ENCODE data around the gene LPAR2. TPM values are rescaled to one million over a fixed set of nuclear protein-coding genes. Genes with fewer than 3 reads are reported as not detected.
A peak's percentile ranks its signal among the peaks of the same experiment; 100 is the strongest.

Gene LPAR2
- polyA plus RNA-seq, 2 of the 4 experiments (the other 2 are of a cell fraction): 1.5 to 3.8 TPM

DNA sequence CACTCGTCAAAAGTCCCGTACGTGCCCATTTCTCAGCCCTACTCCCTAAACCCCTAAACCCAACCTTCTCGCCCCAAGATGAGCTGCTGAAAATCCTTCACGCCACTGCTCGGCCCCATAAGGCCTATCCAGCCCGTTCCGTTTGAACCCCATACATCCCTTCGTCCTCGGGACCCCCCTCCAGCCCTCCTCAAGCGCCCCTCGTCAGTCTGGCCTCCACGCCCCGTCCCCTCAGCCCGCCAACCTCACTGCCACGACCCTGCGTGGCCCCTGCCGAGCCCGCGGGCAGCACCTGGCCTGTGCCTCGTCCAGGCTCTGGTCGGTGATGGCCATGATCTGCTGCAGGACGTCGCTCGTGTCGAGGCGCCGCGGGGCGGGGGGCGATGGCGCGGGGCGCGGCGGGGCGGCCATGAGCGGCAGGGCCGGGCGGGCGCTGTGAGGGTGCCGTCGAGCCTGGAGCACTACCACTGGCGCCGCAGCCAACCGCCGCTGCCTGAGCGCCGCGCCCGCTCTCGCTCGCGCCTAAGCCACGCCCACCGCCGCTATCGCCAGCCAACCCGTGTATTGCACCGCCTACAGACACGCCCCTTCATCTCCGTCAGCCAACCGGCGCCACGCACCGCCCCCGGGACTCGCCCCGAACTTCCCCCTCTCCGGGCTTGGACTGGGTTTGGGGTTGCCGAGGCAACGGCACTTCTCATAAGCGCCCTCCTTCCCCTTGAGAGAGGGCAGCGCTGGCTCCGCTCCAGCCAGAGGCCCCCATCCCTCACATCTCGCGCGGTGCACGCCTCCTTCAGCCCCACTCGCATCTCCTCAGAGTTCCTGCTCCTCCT is 9.6 kb downstream of the LPAR2 start, which contains the start of gene PBX4:
TSS of gene PBX4 (minus strand) at position 469 of the 833 bp plus-strand sequence. CDS start at position 411, 58 bp downstream.
- FAIRE-seq (no peak), DNase-seq (ENCODE audit: low read depth in 1 of 2, low spot score in 1 of 2) (peak; percentile 70 to 87), ATAC-seq (peak; percentile 94 to 96)
- peak within 1 kb of the TSS; percentile 51 for H3K4me3 ChIP-seq
- H3K4me1 ChIP-seq: peaks cover 14% of the 10 kb centered on the region
- H3K27ac ChIP-seq: peak within 1 kb of the TSS; percentile 57 to 85; a peak in 4 of 6 replicates
- peak within 1 kb of the TSS; percentile 91 for H3K4me2 ChIP-seq
- CTCF ChIA-PET: no interaction called here
- WGBS (ENCODE audit: missing lambda C conversion rate): 28% methylated on average over 18 of the region's 80 CpGs
- no peak for TF ChIP-seq MAZ (IDR thresholded peaks at IDR 0.05; ENCODE audit: borderline replicate concordance, low read depth, low read length)
- no peak for TF ChIP-seq FOSB (CRISPR knock-in tag; IDR thresholded peaks at IDR 0.05)
- TF ChIP-seq ZC3H11A (IDR thresholded peaks at IDR 0.05): no peak
- TF ChIP-seq CBX2 (IDR thresholded peaks at IDR 0.05; ENCODE audit: borderline replicate concordance, low read depth): no peak
- TF ChIP-seq EP300 (IDR thresholded peaks at IDR 0.05): no peak
- TF ChIP-seq PHF8 (IDR thresholded peaks at IDR 0.05; ENCODE audit: borderline replicate concordance, low read depth): 0 out of 2 replicates have a peak, but pooled peaks have one; percentile 19
- peak; percentile 42 for TF ChIP-seq MAX (IDR thresholded peaks at IDR 0.05)
- no peak for TF ChIP-seq KDM5A (IDR thresholded peaks at IDR 0.05)
- TF ChIP-seq, protein P1, sequence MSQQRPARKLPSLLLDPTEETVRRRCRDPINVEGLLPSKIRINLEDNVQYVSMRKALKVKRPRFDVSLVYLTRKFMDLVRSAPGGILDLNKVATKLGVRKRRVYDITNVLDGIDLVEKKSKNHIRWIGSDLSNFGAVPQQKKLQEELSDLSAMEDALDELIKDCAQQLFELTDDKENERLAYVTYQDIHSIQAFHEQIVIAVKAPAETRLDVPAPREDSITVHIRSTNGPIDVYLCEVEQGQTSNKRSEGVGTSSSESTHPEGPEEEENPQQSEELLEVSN (IDR thresholded peaks at IDR 0.05; ENCODE audit: borderline replicate concordance, low read depth): peak; percentile 72
- TF ChIP-seq JUN (IDR thresholded peaks at IDR 0.05): no peak
- no peaks in the 10 kb centered on the region for H3K9me3 ChIP-seq
- POLR2A ChIA-PET: no interaction called here

DNA sequence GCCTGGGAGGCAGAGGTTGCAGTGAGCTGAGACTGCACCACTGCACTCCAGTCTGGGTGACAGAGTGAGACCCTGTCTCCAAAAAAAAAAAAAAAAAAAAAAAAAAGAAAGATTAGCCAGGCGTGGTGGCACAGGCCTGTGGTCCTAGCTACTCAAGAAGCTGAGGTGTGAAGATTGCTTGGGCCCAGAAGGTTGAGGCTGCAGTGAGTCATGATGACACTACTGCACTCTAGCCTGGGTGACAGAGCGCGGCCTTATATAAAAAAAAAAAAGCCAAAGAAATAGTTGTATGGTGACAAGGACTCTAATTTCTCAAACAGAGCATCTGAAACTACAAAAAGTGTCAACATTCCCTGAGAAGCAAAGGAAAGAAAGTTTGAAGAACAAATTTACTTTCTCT is 12.9 kb downstream of the LPAR2 start:
- H3K4me2 ChIP-seq: no peak overlapping the region
- CTCF ChIA-PET: interaction anchor here (0.6 kb wide), 1 partner anchor 48 kb away, joined by 3 read pairs; no protein-coding TSS in a partner anchor

DNA sequence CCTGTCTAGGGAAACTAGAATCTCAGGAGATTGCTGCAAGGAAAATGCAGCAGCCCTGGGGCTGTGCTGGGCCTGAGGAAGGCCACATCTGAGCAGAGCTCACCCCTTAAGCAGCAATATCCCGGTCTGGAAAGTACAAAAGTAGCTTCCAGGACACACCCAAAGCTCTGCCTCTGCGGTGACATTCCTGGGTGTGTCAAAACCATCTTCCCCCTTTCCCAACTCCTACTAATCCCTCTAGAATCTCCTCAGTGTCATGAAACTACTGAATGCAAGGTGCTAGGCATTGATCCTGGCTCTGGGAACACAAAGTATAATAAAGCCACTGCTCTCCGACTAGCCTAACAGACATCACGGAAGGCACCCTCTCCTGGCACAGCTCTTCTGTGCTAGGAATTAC is 14.5 kb downstream of the LPAR2 start:
- H3K4me1 ChIP-seq: peaks cover 16% of the 10 kb centered on the region
- no peak overlapping the region for H3K4me3 ChIP-seq
- CTCF ChIA-PET: interaction anchor here (1.9 kb wide), 1 partner anchor 60 kb away, joined by 9 read pairs; no protein-coding TSS in a partner anchor
- FAIRE-seq: no peak
- 29% methylated on average over 4 of the region's 4 CpGs for WGBS (ENCODE audit: missing lambda C conversion rate)
- peak; percentile 57 to 78; a peak in 5 of 6 replicates for ATAC-seq
- peak overlapping the region; percentile 60; the same call in 2 of the 3 replicates for H3K4me2 ChIP-seq
- peak; percentile 49 to 63 for DNase-seq (ENCODE audit: low read depth in 1 of 2, low spot score in 1 of 2)
- no peaks in the 10 kb centered on the region for H3K9me3 ChIP-seq
- H3K27ac ChIP-seq: peak overlapping the region; percentile 56 to 70; a peak in 4 of 6 replicates
- POLR2A ChIA-PET: interaction anchor here (0.7 to 1.1 kb wide), 2 partner anchors 50 to 98 kb away, joined by 4 to 6 read pairs; partner anchors contain the start of genes ATP13A1 and NDUFA13
- TF ChIP-seq ZC3H11A (IDR thresholded peaks at IDR 0.05): no peak
- TF ChIP-seq HOXB5 (CRISPR knock-in tag; IDR thresholded peaks at IDR 0.05): no peak
- no peak for TF ChIP-seq NPAS2 (CRISPR knock-in tag; IDR thresholded peaks at IDR 0.05; ENCODE audit: borderline replicate concordance)
- TF ChIP-seq, protein P2, sequence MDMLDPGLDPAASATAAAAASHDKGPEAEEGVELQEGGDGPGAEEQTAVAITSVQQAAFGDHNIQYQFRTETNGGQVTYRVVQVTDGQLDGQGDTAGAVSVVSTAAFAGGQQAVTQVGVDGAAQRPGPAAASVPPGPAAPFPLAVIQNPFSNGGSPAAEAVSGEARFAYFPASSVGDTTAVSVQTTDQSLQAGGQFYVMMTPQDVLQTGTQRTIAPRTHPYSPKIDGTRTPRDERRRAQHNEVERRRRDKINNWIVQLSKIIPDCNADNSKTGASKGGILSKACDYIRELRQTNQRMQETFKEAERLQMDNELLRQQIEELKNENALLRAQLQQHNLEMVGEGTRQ (IDR thresholded peaks at IDR 0.05): no peak
- no peak for TF ChIP-seq MAX (IDR thresholded peaks at IDR 0.05)
- no peak for TF ChIP-seq EHF (CRISPR knock-in tag; IDR thresholded peaks at IDR 0.05)
- TF ChIP-seq POLR2A (IDR thresholded peaks at IDR 0.05; ENCODE audit: low read length): no peak
- no peak for TF ChIP-seq ESRRA (IDR thresholded peaks at IDR 0.05; ENCODE audit: borderline replicate concordance, low read length)
- TF ChIP-seq FOXS1 (CRISPR knock-in tag; IDR thresholded peaks at IDR 0.05): no peak
- TF ChIP-seq BCL3 (IDR thresholded peaks at IDR 0.05): no peak
- no peak for TF ChIP-seq HES2 (IDR thresholded peaks at IDR 0.05)
- TF ChIP-seq SREBF2 (IDR thresholded peaks at IDR 0.05): no peak
- no peak for TF ChIP-seq BHLHE40 (IDR thresholded peaks at IDR 0.05; ENCODE audit: low read depth, low read length)
- TF ChIP-seq MAFK (IDR thresholded peaks at IDR 0.05; ENCODE audit: partially characterized antibody): no peak
- TF ChIP-seq JUNB (IDR thresholded peaks at IDR 0.05): no peak
- TF ChIP-seq TP53 (CRISPR knock-in tag; IDR thresholded peaks at IDR 0.05): no peak
- TF ChIP-seq HDAC2 (IDR thresholded peaks at IDR 0.05): no peak
- TF ChIP-seq HEYL (CRISPR knock-in tag; IDR thresholded peaks at IDR 0.05): no peak

More for the DNA sequence above, 12.9 kb downstream of the LPAR2 start:
- TF ChIP-seq NR3C1 (IDR thresholded peaks at IDR 0.05): no peak
- Histone ChIP-seq H3K4me1 (peaks cover 19% of the 10 kb centered on the region), H3K9me3 (no peaks in the 10 kb centered on the region), H3K4me3 (no peak overlapping the region), H3K27ac (no peak overlapping the region)
- 68% methylated on average over 3 of the region's 3 CpGs for WGBS (ENCODE audit: missing lambda C conversion rate)
- DNase-seq (ENCODE audit: low read depth in 1 of 2, low spot score in 1 of 2): peak in 1 of 2 experiments; percentile 21
- FAIRE-seq: no peak
- POLR2A ChIA-PET: no interaction called here
- ATAC-seq: no peak

Data from A549 (cell line).